Stimulated activated CD4-positive, alpha-beta T cell treated with anti-CD3 and anti-CD28 coated beads, Interleukin-15, amount 100 ng/mL, for 1 hour (primary cell): ENCODE data around the gene ATP5F1A.
"Not testable (repeated sequence)": the region's sequence is repeated elsewhere in the genome, so short reads cannot be mapped to it uniquely, and the experiment has no call there.

Experiments
- DNase-seq, 2 donors: peaks; one replicate each; pipeline ENCODE4 v3.0.0-alpha.2; 2020; ENCODE audit warnings: low read depth in 1 of 2, low spot score in 1 of 2

The ATP5F1A gene

GRCh38 chr18:46048641-46049040, 49.5 kb downstream of the ATP5F1A start:
- DNase-seq, result no peak

- not testable (repeated sequence) for DNase-seq
Observed at GRCh38 chr18:46047369-46047768, 50.7 kb downstream of the ATP5F1A start.

GRCh38 chr18:46046688-46047087, 51.4 kb downstream of the ATP5F1A start:
- no peak for DNase-seq

GRCh38 chr18:46046126-46046525, 52.0 kb downstream of the ATP5F1A start:
- DNase-seq, result no peak

GRCh38 chr18:46042571-46043123, 55.4 kb downstream of the ATP5F1A start:
- no peak for DNase-seq

GRCh38 chr18:46040747-46041104, 57.4 kb downstream of the ATP5F1A start:
- DNase-seq, result no peak

DNA sequence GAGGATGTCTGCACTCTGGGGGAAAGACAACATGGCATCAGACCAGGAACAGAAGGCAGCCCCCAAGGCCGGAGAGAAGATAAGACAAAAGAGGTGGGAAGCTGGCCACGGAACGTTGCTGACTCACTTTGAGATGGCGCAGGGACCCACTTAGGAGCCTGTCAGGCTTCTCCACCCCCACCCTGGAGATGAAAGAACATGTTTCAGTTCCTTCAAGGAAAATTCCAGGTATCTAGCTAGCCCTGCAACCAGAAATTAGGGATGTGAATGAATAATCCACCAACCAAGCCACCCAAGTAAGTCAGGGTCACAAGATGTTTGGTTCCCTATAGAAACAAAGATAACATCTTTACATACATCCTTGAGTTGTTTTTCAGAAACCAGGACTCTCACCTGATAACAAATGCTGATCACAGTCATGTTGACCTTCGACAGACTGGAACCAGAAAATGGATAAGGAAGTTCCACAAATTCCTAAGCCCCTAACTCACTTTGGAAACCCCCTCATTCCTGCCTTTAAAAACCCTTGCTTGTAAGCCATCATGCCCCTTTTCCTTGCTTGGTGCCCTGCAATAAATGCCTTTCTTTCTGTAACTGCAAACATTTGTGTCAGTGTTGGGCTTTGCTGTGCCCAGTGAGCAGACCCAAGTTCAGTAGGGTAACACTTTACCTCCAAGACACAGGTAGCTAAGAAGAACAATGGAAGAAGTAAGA, 57.9 kb downstream of the ATP5F1A start:
- no peak for DNase-seq

DNA sequence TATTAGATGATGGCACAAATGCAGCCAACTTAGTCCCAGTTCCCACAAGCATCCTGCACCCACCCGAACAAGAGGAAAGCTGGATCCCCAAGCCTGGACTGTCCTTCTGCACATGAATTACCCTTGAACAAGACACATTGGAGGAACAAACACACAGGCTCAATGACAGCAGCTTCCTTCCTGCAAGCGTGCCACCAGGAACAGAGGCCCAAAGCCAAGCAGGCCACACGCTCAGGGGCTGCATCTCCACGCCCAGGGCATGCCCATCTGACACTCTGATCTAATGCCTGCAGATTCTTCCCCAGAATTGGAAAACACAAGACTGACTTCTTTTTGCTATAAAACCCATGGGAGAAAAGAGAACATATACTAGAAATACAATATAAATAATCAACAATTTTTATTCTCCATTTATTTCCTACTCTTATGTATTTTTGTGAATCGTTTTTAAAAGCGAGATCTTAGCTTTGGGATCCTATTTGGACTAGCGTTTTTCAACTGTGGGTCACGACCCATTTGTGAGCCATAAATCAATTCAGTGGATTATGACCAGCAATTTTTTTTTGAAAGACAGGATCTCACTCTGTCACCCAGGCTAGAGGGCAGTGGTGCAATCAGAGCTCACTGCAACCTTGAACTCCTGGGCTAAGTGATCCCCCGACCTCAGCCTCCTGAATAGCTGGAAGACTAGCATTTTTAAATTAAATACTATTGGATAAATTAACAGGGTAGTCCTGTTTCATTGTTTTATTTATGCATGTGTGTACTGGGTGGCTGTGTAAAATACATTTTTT, 60.4 kb downstream of the ATP5F1A start:
- no peak for DNase-seq

DNA sequence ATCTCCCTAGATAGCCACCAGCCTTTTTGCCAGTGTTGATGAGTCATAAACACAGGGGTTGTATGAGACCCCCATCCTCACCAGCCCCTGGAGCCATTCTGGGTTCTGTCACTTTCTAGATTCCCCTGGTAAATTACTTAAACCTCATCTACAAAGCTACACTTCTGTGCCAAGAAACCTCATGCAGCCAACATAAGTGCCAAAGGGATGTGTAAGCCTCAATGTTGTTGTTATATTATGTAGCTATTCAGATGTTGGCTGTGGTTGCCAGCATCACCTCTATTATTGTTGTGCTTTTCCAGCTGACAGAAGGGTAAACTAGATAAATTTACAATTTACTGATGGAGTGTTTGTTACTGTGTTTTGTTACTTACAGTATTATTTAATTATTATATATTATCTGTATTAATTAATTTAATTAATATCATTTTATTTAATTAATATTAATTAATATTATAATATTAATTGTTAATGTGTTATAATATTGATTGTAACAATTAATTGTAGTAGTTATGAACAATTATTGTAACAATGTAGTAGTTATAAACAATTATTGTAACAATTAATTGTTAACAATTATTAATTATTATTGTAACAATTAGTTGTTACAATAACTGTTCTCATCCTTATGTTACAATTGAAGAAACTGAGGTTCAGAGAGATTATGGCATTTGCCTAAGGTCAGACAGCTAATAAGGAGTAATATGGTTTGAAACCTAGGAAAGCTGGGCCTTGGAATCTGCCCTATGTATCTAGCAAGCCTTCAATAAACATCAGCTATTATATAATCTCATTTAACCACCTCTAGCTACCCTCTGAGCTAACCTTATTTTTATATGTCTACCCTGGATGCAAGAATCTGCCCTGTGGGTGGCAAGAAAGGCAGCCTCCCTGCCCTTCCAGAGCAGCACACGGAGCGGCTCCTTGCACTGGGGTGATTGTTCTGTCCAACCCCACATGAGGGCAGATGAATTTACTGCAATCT, 62.1 kb downstream of the ATP5F1A start:
- DNase-seq, result no peak

DNA sequence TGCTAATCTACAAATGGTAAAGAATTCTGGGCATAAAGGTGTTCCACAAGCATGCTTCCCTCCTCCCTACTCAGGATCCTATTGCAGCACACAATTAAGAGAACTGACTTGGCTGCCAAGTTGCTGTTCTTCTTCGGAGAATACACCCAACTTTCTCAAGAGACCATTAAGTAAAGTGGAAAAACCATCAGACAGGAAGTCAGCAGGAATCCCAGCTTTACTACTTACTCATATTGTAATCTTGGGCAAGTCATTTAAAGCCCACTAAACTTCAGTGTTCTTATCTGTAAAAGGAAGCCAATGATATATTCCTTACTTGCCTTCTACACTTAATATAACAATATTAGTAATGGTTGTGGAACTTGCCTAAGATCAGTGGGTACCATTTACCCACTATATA, 63.9 kb downstream of the ATP5F1A start:
- no peak for DNase-seq

DNA sequence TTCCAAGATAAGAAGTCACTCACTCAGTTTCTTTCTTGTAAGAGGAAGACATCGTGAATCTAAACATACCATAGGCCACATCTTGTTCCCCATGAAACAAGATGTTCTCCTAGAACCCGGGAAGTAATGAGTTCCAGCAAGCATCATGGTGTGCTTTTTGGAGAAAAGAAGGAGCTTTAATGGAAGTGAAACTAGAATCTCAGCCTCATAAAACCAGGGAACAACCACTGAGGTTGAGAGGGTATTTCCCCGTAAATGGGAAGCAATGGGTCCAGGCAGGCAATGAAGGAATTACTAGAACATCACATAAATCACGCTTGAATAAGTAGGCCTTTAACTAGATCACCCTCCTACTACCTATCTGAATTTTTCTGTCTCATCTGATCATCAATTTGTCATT, 66.4 kb downstream of the ATP5F1A start:
- no peak for DNase-seq
